H9 (cell line): Measurements from ENCODE around the gene MBP. TPM values are rescaled to one million over a fixed set of nuclear protein-coding genes. Genes with fewer than 3 reads are reported as not detected.

Source experiments
- DNase-seq: peaks from one replicate; pipeline ENCODE4 v3.0.0-alpha.2; 2017
- H2AFZ ChIP-seq: one replicate; pipeline ENCODE4 v1.6.1; 2013; ENCODE audit warnings: mild to moderate bottlenecking, low read length, control low read depth, moderate library complexity
- H2AK5ac ChIP-seq: 2 replicates; pipeline ENCODE4 v1.6.1; 2013; ENCODE audit warnings: low read length, control low read depth, mixed read lengths; ENCODE audit not compliant: insufficient read length
- H2BK120ac ChIP-seq: one replicate; pipeline ENCODE4 v1.6.1; 2013; ENCODE audit warnings: low read depth, mild to moderate bottlenecking, low read length, control low read depth, inconsistent platforms; ENCODE audit not compliant: poor library complexity, severe bottlenecking
- H2BK12ac ChIP-seq: 2 replicates; pipeline ENCODE4 v1.6.1; 2013; ENCODE audit warnings: low read length, control low read depth, mixed read lengths, low read depth; ENCODE audit not compliant: insufficient read length
- H2BK15ac ChIP-seq: 2 replicates; pipeline ENCODE4 v1.6.1; 2013; ENCODE audit warnings: low read depth, low read length, control low read depth
- H2BK20ac ChIP-seq: one replicate; pipeline ENCODE4 v1.6.1; 2013; ENCODE audit warnings: low read depth, mild to moderate bottlenecking, low read length, control low read depth, inconsistent platforms; ENCODE audit not compliant: poor library complexity, severe bottlenecking
- H2BK5ac ChIP-seq: 2 replicates; pipeline ENCODE4 v1.6.1; 2013; ENCODE audit warnings: low read length, control low read depth, mixed read lengths; ENCODE audit not compliant: insufficient read length
- H3K14ac ChIP-seq: 2 replicates; pipeline ENCODE4 v1.6.1; 2013; ENCODE audit warnings: low read length, control low read depth; ENCODE audit not compliant: insufficient read depth
- H3K18ac ChIP-seq: 2 replicates; pipeline ENCODE4 v1.6.1; 2013; ENCODE audit warnings: low read depth, mild to moderate bottlenecking, mixed read lengths, low read length, control low read depth; ENCODE audit not compliant: insufficient read length
- H3K23ac ChIP-seq: 2 replicates; pipeline ENCODE4 v1.6.1; 2013; ENCODE audit warnings: low read length, control low read depth, mixed read lengths, low read depth; ENCODE audit not compliant: insufficient read length
- H3K23me2 ChIP-seq: 2 replicates; pipeline ENCODE4 v1.6.1; 2013; ENCODE audit warnings: low read depth, mild to moderate bottlenecking, mixed read lengths, low read length, control low read depth; ENCODE audit not compliant: insufficient read length, poor library complexity, severe bottlenecking
- H3K27ac ChIP-seq: 2 replicates; pipeline ENCODE4 v1.5.1; 2013; ENCODE audit warnings: low read length, control low read depth, mixed read lengths, low read depth; ENCODE audit not compliant: insufficient read length
- H3K27me3 ChIP-seq: 2 replicates; pipeline ENCODE4 v1.6.1; 2013; ENCODE audit warnings: low read length, control low read depth, inconsistent platforms; ENCODE audit not compliant: insufficient read depth
- H3K4ac ChIP-seq: 2 replicates; pipeline ENCODE4 v1.6.1; 2013; ENCODE audit warnings: low read depth, mild to moderate bottlenecking, control low read depth, inconsistent platforms, low read length, moderate library complexity
- H3K4me1 ChIP-seq: 2 replicates; pipeline ENCODE4 v1.6.1; 2013; ENCODE audit warnings: low read length, control low read depth, inconsistent platforms; ENCODE audit not compliant: insufficient read depth
- H3K4me2 ChIP-seq: 2 replicates; pipeline ENCODE4 v1.6.1; 2013; ENCODE audit warnings: low read length, control low read depth, mixed read lengths; ENCODE audit not compliant: insufficient read length, insufficient read depth
- H3K56ac ChIP-seq: 2 replicates; pipeline ENCODE4 v1.6.1; 2013; ENCODE audit warnings: low read depth, mild to moderate bottlenecking, mixed read lengths, low read length, control low read depth; ENCODE audit not compliant: insufficient read length
- H3K79me1 ChIP-seq: 2 replicates; pipeline ENCODE4 v1.6.1; 2013; ENCODE audit warnings: low read depth, mild to moderate bottlenecking, moderate library complexity, low read length, control low read depth, inconsistent platforms; ENCODE audit not compliant: insufficient read depth, poor library complexity, severe bottlenecking
- H3K79me2 ChIP-seq: 2 replicates; pipeline ENCODE4 v1.6.1; 2013; ENCODE audit warnings: low read length, control low read depth, inconsistent platforms; ENCODE audit not compliant: insufficient read depth
- H3K9ac ChIP-seq: 2 replicates; pipeline ENCODE4 v1.6.1; 2013; ENCODE audit warnings: low read length, control low read depth, mixed read lengths; ENCODE audit not compliant: insufficient read length; ENCODE audit errors: extremely low read depth
- H3K9me3 ChIP-seq: one replicate; pipeline ENCODE4 v1.6.1; 2013; ENCODE audit warnings: low read depth, low read length, inconsistent platforms; ENCODE audit not compliant: control insufficient read depth
- H3T11ph ChIP-seq: one replicate; pipeline ENCODE4 v1.6.1; 2013; ENCODE audit warnings: mild to moderate bottlenecking, low read length, control low read depth, inconsistent platforms
- H4K20me1 ChIP-seq: one replicate; pipeline ENCODE4 v1.6.1; 2013; ENCODE audit not compliant: control insufficient read depth, insufficient read length, insufficient read depth
- H4K5ac ChIP-seq: 2 replicates; pipeline ENCODE4 v1.6.1; 2013; ENCODE audit warnings: low read depth, mild to moderate bottlenecking, mixed read lengths, low read length, control low read depth; ENCODE audit not compliant: insufficient read length
- H4K8ac ChIP-seq: replicated peaks from 2 replicates; pipeline ENCODE4 v1.6.1; 2013; ENCODE audit warnings: low read length, control low read depth, mixed read lengths, low read depth; ENCODE audit not compliant: insufficient read length
- H4K91ac ChIP-seq: 2 replicates; pipeline ENCODE4 v1.6.1; 2013; ENCODE audit warnings: low read depth, mild to moderate bottlenecking, moderate library complexity, mixed read lengths, low read length, control low read depth; ENCODE audit not compliant: insufficient read length
- H3K27ac Mint-ChIP-seq, 3 experiments: 2 replicates in 2 of 3; 3 replicates in 1 of 3; pipeline ENCODE4 v1.8.0; 2020 to 2021; ENCODE audit warnings: mixed read lengths in 3 of 3, mild to moderate bottlenecking in 1 of 3, moderate library complexity in 1 of 3
- H3K27me3 Mint-ChIP-seq: 2 replicates; pipeline ENCODE4 v1.8.0; 2021; ENCODE audit warnings: low read depth, mild to moderate bottlenecking, moderate library complexity, mixed read lengths
- H3K36me3 Mint-ChIP-seq, 3 experiments: 2 replicates in 2 of 3; 3 replicates in 1 of 3; pipeline ENCODE4 v1.8.0; 2020 to 2021; ENCODE audit warnings: low read depth in 3 of 3, mixed read lengths in 3 of 3; ENCODE audit not compliant: insufficient read depth in 1 of 3
- H3K4me1 Mint-ChIP-seq, 2 experiments: 2 replicates each; pipeline ENCODE4 v1.8.0; 2020; ENCODE audit warnings: mixed read lengths in 2 of 2
- H3K4me3 Mint-ChIP-seq, 2 experiments: 2 replicates in 1 of 2; 3 replicates in 1 of 2; pipeline ENCODE4 v1.8.0; 2020 to 2021; ENCODE audit warnings: mild to moderate bottlenecking in 2 of 2, mixed read lengths in 2 of 2, moderate library complexity in 1 of 2
- H3K9me3 Mint-ChIP-seq, 2 experiments: 2 replicates in 1 of 2; 3 replicates in 1 of 2; pipeline ENCODE4 v1.8.0; 2020; ENCODE audit warnings: mild to moderate bottlenecking in 2 of 2, mixed read lengths in 2 of 2, moderate library complexity in 1 of 2
- CTCF ChIP-seq: fragments of 200-600 bp; sonication (generic); conservative IDR thresholded peaks from 3 replicates; pipeline ENCODE4 v1.8.0; 2021; ENCODE audit warnings: antibody characterized with exemption, mild to moderate bottlenecking
- WGBS: extraction: QIAGEN DNeasy Blood & Tissue Kit; methylation state at CpG from one replicate; pipeline ENCODE4 v1.1.7; 2013; ENCODE audit warnings: missing lambda C conversion rate, low lambda C conversion rate, mixed read lengths; ENCODE audit not compliant: insufficient read length; ENCODE audit errors: extremely low coverage; 5-methylcytosine and 5-hydroxymethylcytosine counted together
- total RNA-seq: library from RNA; stranded (reverse); gene quantifications from 2 replicates; pipeline ENCODE4 v1.2.1, GENCODE V29; 2021

MBP gene
- total RNA-seq, 1 experiment from 2014 or later = 8.6 TPM

GRCh38 chr18:77121523-77121922 lies 11.1 kb downstream of the MBP start:
- no peak overlapping the region for H3K18ac ChIP-seq
- Mint-ChIP-seq H3K9me3 (no peaks in the 10 kb centered on the region), H3K27ac (0 out of 7 replicates have a peak overlapping the region, but pooled peaks of 1 of the 3 experiments have one; percentile 37), H3K36me3 (peaks cover 0 to 5% (median 2%) of the 10 kb centered on the region in 3 experiments; a peak in 3 of 7 replicates), H3K4me1 (peaks cover 25 to 30% of the 10 kb centered on the region in 2 experiments), H3K27me3 (no peaks in the 10 kb centered on the region), H3K4me3 (no peak overlapping the region)
- H3K79me1 ChIP-seq = no peaks in the 10 kb centered on the region
- H3K9ac ChIP-seq = no peak overlapping the region
- no peak overlapping the region for H2BK12ac ChIP-seq
- no peak overlapping the region for H3K4ac ChIP-seq
- H4K91ac ChIP-seq = no peak overlapping the region
- no peaks in the 10 kb centered on the region for H3K9me3 ChIP-seq
- peaks cover 7% of the 10 kb centered on the region; the same call in 1 of the 2 replicates for H3K4me1 ChIP-seq
- H3K14ac ChIP-seq = no peak overlapping the region
- H3K27ac ChIP-seq = no peak overlapping the region
- H4K8ac ChIP-seq = no peak overlapping the region
- no peak overlapping the region for H3T11ph ChIP-seq
- no peak overlapping the region for H2AFZ ChIP-seq
- H3K4me2 ChIP-seq = no peak overlapping the region
- TF ChIP-seq CTCF = no peak
- DNase-seq = no peak
- WGBS = no CpG with 5 or more reads among the region's 3 CpGs
- H3K79me2 ChIP-seq = no peaks in the 10 kb centered on the region
- no peak overlapping the region for H3K23ac ChIP-seq
- no peak overlapping the region for H4K5ac ChIP-seq
- H3K56ac ChIP-seq = no peak overlapping the region
- H4K20me1 ChIP-seq = peaks cover 3% of the 10 kb centered on the region
- H2BK120ac ChIP-seq = no peak overlapping the region
- H2BK20ac ChIP-seq = no peak overlapping the region
- H2BK15ac ChIP-seq = no peak overlapping the region
- no peak overlapping the region for H2BK5ac ChIP-seq
- no peaks in the 10 kb centered on the region for H3K27me3 ChIP-seq
- H3K23me2 ChIP-seq = no peaks in the 10 kb centered on the region
- no peak overlapping the region for H2AK5ac ChIP-seq
